IMR-90 (cell line): ENCODE measurements around the gene TBXAS1. TPM values are rescaled to one million over a fixed set of nuclear protein-coding genes. Genes with fewer than 3 reads are reported as not detected.

ENCODE experiments used
- ATAC-seq: fragments of 200-7000 bp; cut with Tn5 transposase; 2 replicates; pipeline ENCODE4 v1.9.1; 2020; ENCODE audit warnings: low read depth, mild to moderate bottlenecking, moderate library complexity
- BruUV-seq: library from RNA; stranded (reverse); fragments of 400-500 nt; replicated peaks from 2 replicates; lab custom pipeline; 2021; lab: Mats Ljungman, UMichigan
- CTCF ChIA-PET: fragments of 300-600 bp; formaldehyde crosslinking; extraction: SDS; loops from one replicate; lab custom pipeline; 2021; ENCODE audit warnings: antibody characterized with exemption; lab: Yijun Ruan, JAX
- POLR2A ChIA-PET: fragments of 300-600 bp; sonication (Branson Sonifier 250); formaldehyde crosslinking; loops from one replicate; lab custom pipeline; 2022; ENCODE audit warnings: antibody characterized with exemption; ENCODE audit not compliant: unreplicated experiment; lab: Charles Lee
- DNase-seq: peaks from one replicate; pipeline ENCODE4 v3.0.0; 2013
- H2AFZ ChIP-seq: replicated peaks from 2 replicates; pipeline ENCODE3; 2013; ENCODE audit warnings: low read length, mild to moderate bottlenecking; ENCODE audit not compliant: poor library complexity
- H2AK5ac ChIP-seq: 2 replicates; pipeline ENCODE4 v1.6.1; 2013; ENCODE audit warnings: low read depth, low read length, inconsistent platforms
- H2AK9ac ChIP-seq: replicated peaks from 2 replicates; pipeline ENCODE3; 2013; ENCODE audit warnings: mild to moderate bottlenecking, low read depth, low read length, moderate library complexity; ENCODE audit not compliant: poor library complexity
- H2BK120ac ChIP-seq: 2 replicates; pipeline ENCODE4 v1.6.1; 2013; ENCODE audit warnings: low read depth, low read length, inconsistent platforms
- H2BK15ac ChIP-seq: 3 replicates; pipeline ENCODE4 v1.6.1; 2013; ENCODE audit warnings: low read depth, low read length, inconsistent platforms
- H2BK20ac ChIP-seq: 2 replicates; pipeline ENCODE4 v1.6.1; 2013; ENCODE audit warnings: low read depth, mild to moderate bottlenecking, inconsistent platforms, low read length, moderate library complexity
- H2BK5ac ChIP-seq: 2 replicates; pipeline ENCODE4 v1.6.1; 2013; ENCODE audit warnings: mild to moderate bottlenecking, low read depth, low read length, inconsistent platforms; ENCODE audit not compliant: poor library complexity, severe bottlenecking
- H3K14ac ChIP-seq: replicated peaks from 2 replicates; pipeline ENCODE4 v1.6.1; 2013; ENCODE audit warnings: low read depth, low read length, inconsistent platforms
- H3K18ac ChIP-seq: 2 replicates; pipeline ENCODE4 v1.6.1; 2013; ENCODE audit warnings: low read depth, low read length, control low read depth
- H3K23ac ChIP-seq: 2 replicates; pipeline ENCODE4 v1.6.1; 2013; ENCODE audit warnings: low read depth, low read length, inconsistent platforms
- H3K27ac ChIP-seq: 2 replicates; pipeline ENCODE4 v1.5.1; 2013; ENCODE audit warnings: mild to moderate bottlenecking, control low read depth, low read length; ENCODE audit not compliant: insufficient read depth
- H3K27me3 ChIP-seq: 2 replicates; pipeline ENCODE4 v1.6.1; 2013; ENCODE audit warnings: low read length; ENCODE audit not compliant: control insufficient read depth, insufficient read depth
- H3K36me3 ChIP-seq: 2 replicates; pipeline ENCODE4 v1.6.1; 2013; ENCODE audit warnings: low read length, mixed read lengths; ENCODE audit not compliant: control insufficient read depth, insufficient read depth
- H3K4ac ChIP-seq: 2 replicates; pipeline ENCODE4 v1.6.1; 2013; ENCODE audit warnings: low read depth, low read length, inconsistent platforms
- H3K4me1 ChIP-seq: 2 replicates; pipeline ENCODE4 v1.6.1; 2013; ENCODE audit warnings: low read length, mixed read lengths; ENCODE audit not compliant: control insufficient read depth, insufficient read depth
- H3K4me2 ChIP-seq: 2 replicates; pipeline ENCODE4 v1.6.1; 2013; ENCODE audit warnings: low read depth, mild to moderate bottlenecking, control low read depth, low read length, moderate library complexity
- H3K4me3 ChIP-seq: 2 replicates; pipeline ENCODE4 v1.5.1; 2013; ENCODE audit warnings: low read depth, mild to moderate bottlenecking, control low read depth, low read length, moderate library complexity; ENCODE audit not compliant: insufficient read depth
- H3K56ac ChIP-seq: 2 replicates; pipeline ENCODE4 v1.6.1; 2013; ENCODE audit warnings: low read length, inconsistent platforms; ENCODE audit not compliant: insufficient read depth; ENCODE audit errors: extremely low read depth
- H3K79me1 ChIP-seq, 2 experiments: 2 replicates each; pipeline ENCODE4 v1.6.1; 2013; ENCODE audit warnings: low read length in 2 of 2, inconsistent platforms in 1 of 2, low read depth in 1 of 2
- H3K9ac ChIP-seq: 2 replicates; pipeline ENCODE4 v1.6.1; 2013; ENCODE audit warnings: low read depth, low read length, control low read depth
- H3K9me1 ChIP-seq: 2 replicates; pipeline ENCODE4 v1.6.1; 2013; ENCODE audit warnings: low read length, inconsistent platforms; ENCODE audit not compliant: insufficient read depth
- H3K9me3 ChIP-seq: 2 replicates; pipeline ENCODE4 v1.6.1; 2013; ENCODE audit warnings: low read length; ENCODE audit not compliant: control insufficient read depth, insufficient read depth
- H4K20me1 ChIP-seq: 2 replicates; pipeline ENCODE4 v1.6.1; 2013; ENCODE audit warnings: low read length, inconsistent platforms; ENCODE audit not compliant: insufficient read depth
- H4K5ac ChIP-seq: 2 replicates; pipeline ENCODE4 v1.6.1; 2013; ENCODE audit warnings: mild to moderate bottlenecking, low read depth, low read length, control low read depth
- H4K8ac ChIP-seq, 2 experiments: 2 replicates each; pipeline ENCODE4 v1.6.1; 2013; ENCODE audit warnings: low read depth in 2 of 2, low read length in 2 of 2, control low read depth in 1 of 2, inconsistent platforms in 1 of 2
- H4K91ac ChIP-seq: 2 replicates; pipeline ENCODE4 v1.6.1; 2013; ENCODE audit warnings: low read depth, low read length, inconsistent platforms; ENCODE audit not compliant: insufficient read depth
- BHLHE40 ChIP-seq: fragments of 150-350 bp; IDR thresholded peaks from 2 replicates; pipeline ENCODE4 v1.6.1; 2016; ENCODE audit warnings: mild to moderate bottlenecking, low read depth, low read length
- CEBPB ChIP-seq: IDR thresholded peaks from 2 replicates; pipeline ENCODE4 v1.6.1; 2012; ENCODE audit warnings: low read depth, low read length, improper control_type of control experiment
- CHD1 ChIP-seq: IDR thresholded peaks from 2 replicates; pipeline ENCODE4 v1.6.1; 2012; ENCODE audit warnings: low read depth, low read length, improper control_type of control experiment
- FOS ChIP-seq: fragments of 150-350 bp; IDR thresholded peaks from 2 replicates; pipeline ENCODE4 v1.6.1; 2016; ENCODE audit warnings: low read depth, low read length
- MAFK ChIP-seq: IDR thresholded peaks from 2 replicates; pipeline ENCODE4 v1.6.1; 2012; ENCODE audit warnings: low read depth, low read length, improper control_type of control experiment
- MAZ ChIP-seq: IDR thresholded peaks from 2 replicates; pipeline ENCODE4 v1.6.1; 2012; ENCODE audit warnings: low read depth, mild to moderate bottlenecking, low read length, improper control_type of control experiment, moderate library complexity, borderline replicate concordance
- MXI1 ChIP-seq: IDR thresholded peaks from 2 replicates; pipeline ENCODE4 v1.6.1; 2012; ENCODE audit warnings: low read depth, mild to moderate bottlenecking, low read length, moderate library complexity, borderline replicate concordance
- NFE2L2 ChIP-seq: fragments of 150-350 bp; IDR thresholded peaks from 2 replicates; pipeline ENCODE4 v1.6.1; 2016; ENCODE audit warnings: low read depth, mild to moderate bottlenecking, low read length
- POLR2A ChIP-seq: IDR thresholded peaks from 2 replicates; pipeline ENCODE4 v1.6.1; 2012; ENCODE audit warnings: mild to moderate bottlenecking, low read depth, low read length
- RAD21 ChIP-seq: IDR thresholded peaks from 2 replicates; pipeline ENCODE4 v1.6.1; 2012; ENCODE audit warnings: low read length, improper control_type of control experiment
- RCOR1 ChIP-seq: IDR thresholded peaks from 2 replicates; pipeline ENCODE4 v1.6.1; 2012; ENCODE audit warnings: mild to moderate bottlenecking, low read length, improper control_type of control experiment; ENCODE audit not compliant: insufficient replicate concordance
- WGBS, 2 experiments: methylation state at CpG; one replicate each; pipeline versions ENCODE4 v1.1.5 to v1.1.7; 2013; ENCODE audit warnings: missing lambda C conversion rate in 2 of 2; ENCODE audit not compliant: insufficient read length in 1 of 2; ENCODE audit errors: extremely low coverage in 2 of 2; 5-methylcytosine and 5-hydroxymethylcytosine counted together
- dilution Hi-C: fragments of 300-500 bp; cut with HindIII; formaldehyde crosslinking; loops from one replicate; pipeline ENCODE4 v1.14.3; 2018; ENCODE audit warnings: low sequenced_read_pairs; ENCODE audit not compliant: unreplicated experiment
- in situ Hi-C: fragments of 300-500 bp; cut with MboI; formaldehyde crosslinking; loops from 3 replicates; pipeline ENCODE4 v1.14.3; 2019; ENCODE audit warnings: low sequenced_read_pairs, inconsistent platforms, mixed read lengths
- intact Hi-C: fragments of 100-400 bp; cut with micrococcal nuclease; formaldehyde crosslinking; loops from 2 replicates; pipeline ENCODE4 v1.10.0; 2022
- polyA plus RNA-seq, 3 experiments: library from polyadenylated mRNA; depleted of rRNA; stranded (reverse); fragments of >200 nt; gene quantifications; 2 replicates each; pipeline ENCODE4 v1.2.3, GENCODE V29; 2012; ENCODE audit warnings: low replicate concordance in 1 of 3
- total RNA-seq: library from RNA; depleted of rRNA; stranded (reverse); fragments of >200 nt; gene quantifications from 2 replicates; pipeline ENCODE4 v1.2.3, GENCODE V29; 2012
- TF ChIP-seq, protein P1 (sequence below): fragments of 150-350 bp; IDR thresholded peaks from 2 replicates; pipeline ENCODE4 v1.6.1; 2016; ENCODE audit warnings: low read depth, mild to moderate bottlenecking, low read length, moderate library complexity, borderline replicate concordance
- TF ChIP-seq, protein P2 (sequence below): fragments of 150-350 bp; IDR thresholded peaks from 2 replicates; pipeline ENCODE4 v1.6.1; 2017; ENCODE audit warnings: mild to moderate bottlenecking, antibody characterized with exemption, low read length, low read depth
- TF ChIP-seq, protein P3 (sequence below): conservative IDR thresholded peaks from 2 replicates; pipeline ENCODE4 v1.5.1; 2012; ENCODE audit warnings: mild to moderate bottlenecking, low read depth, low read length, improper control_type of control experiment

Gene TBXAS1
- total and polyA plus RNA-seq, 2 of the 4 experiments (the other 2 are of a cell fraction) = 5.9 to 10.8 TPM

DNA sequence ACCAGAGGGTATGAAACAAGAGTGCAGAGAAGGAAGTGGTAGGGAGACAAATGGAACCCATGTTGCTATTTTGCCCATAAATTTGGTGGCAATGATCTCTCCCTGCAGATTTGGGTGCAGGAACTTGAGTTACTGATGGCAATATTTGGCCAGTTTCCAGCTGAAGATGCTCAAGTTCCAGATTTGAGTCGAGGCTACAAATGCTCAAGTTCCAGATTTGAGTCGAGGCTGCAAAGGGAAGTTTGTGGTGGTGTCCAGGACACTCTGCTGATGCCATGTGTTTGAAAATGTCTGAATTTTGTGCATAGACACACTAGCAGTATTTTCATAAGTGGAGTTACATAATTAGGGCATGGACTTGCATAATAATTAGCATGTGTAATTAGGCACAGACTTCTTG is 40.8 kb downstream of the TBXAS1 start:
- H3K56ac ChIP-seq = no peak overlapping the region
- dilution Hi-C loops = no loop called here
- CTCF ChIA-PET = no interaction called here

More for the DNA sequence above, 40.8 kb downstream of the TBXAS1 start:
- no peak overlapping the region; the same call in 1 of the 2 replicates for H3K18ac ChIP-seq
- no TSS peak for BruUV-seq
- H3K4me1 ChIP-seq = peaks cover 13% of the 10 kb centered on the region
- ATAC-seq (no peak), DNase-seq (no peak)
- no peak overlapping the region for H2AK9ac ChIP-seq
- no peaks in the 10 kb centered on the region for H4K20me1 ChIP-seq
- no peak overlapping the region for H3K9ac ChIP-seq
- peaks cover 0 to 3% of the 10 kb centered on the region in 2 experiments; a peak in 1 of 4 replicates for H3K79me1 ChIP-seq
- no peak overlapping the region for H3K4me3 ChIP-seq
- no peak overlapping the region for H2BK5ac ChIP-seq
- H2BK20ac ChIP-seq = no peak overlapping the region
- in situ Hi-C loops (no loop called here), intact Hi-C loops (loop anchor here (5.0 kb wide), 1 partner anchor 93 kb away; the partner anchor contains the start of gene HIPK2)
- peak overlapping the region; percentile 63; the same call in 1 of the 2 replicates for H4K5ac ChIP-seq
- H3K9me3 ChIP-seq = peaks cover 3% of the 10 kb centered on the region
- H3K23ac ChIP-seq = no peak overlapping the region
- no peak overlapping the region for H4K91ac ChIP-seq
- H2BK120ac ChIP-seq = peak overlapping the region; percentile 33; the same call in 1 of the 2 replicates
- no peak overlapping the region for H2AFZ ChIP-seq
- H3K36me3 ChIP-seq = peaks cover 5% of the 10 kb centered on the region
- 0 out of 2 replicates have a peak overlapping the region, but pooled peaks have one; percentile 11 for H3K14ac ChIP-seq
- H2AK5ac ChIP-seq = no peak overlapping the region
- H4K8ac ChIP-seq = no peak overlapping the region
- no peak for TF ChIP-seq MAZ
- no peak for TF ChIP-seq FOS
- TF ChIP-seq, protein P1, sequence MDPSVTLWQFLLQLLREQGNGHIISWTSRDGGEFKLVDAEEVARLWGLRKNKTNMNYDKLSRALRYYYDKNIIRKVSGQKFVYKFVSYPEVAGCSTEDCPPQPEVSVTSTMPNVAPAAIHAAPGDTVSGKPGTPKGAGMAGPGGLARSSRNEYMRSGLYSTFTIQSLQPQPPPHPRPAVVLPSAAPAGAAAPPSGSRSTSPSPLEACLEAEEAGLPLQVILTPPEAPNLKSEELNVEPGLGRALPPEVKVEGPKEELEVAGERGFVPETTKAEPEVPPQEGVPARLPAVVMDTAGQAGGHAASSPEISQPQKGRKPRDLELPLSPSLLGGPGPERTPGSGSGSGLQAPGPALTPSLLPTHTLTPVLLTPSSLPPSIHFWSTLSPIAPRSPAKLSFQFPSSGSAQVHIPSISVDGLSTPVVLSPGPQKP = no peak
- TF ChIP-seq NFE2L2 = no peak
- TF ChIP-seq RAD21 = no peak
- no peak for TF ChIP-seq CEBPB
- TF ChIP-seq, protein P2, sequence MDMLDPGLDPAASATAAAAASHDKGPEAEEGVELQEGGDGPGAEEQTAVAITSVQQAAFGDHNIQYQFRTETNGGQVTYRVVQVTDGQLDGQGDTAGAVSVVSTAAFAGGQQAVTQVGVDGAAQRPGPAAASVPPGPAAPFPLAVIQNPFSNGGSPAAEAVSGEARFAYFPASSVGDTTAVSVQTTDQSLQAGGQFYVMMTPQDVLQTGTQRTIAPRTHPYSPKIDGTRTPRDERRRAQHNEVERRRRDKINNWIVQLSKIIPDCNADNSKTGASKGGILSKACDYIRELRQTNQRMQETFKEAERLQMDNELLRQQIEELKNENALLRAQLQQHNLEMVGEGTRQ = no peak
- no peak for TF ChIP-seq CHD1
- no peak for TF ChIP-seq MXI1
- no peak for TF ChIP-seq MAFK
- TF ChIP-seq POLR2A = no peak
- TF ChIP-seq RCOR1 = no peak
- no peak for TF ChIP-seq BHLHE40
- TF ChIP-seq, protein P3, sequence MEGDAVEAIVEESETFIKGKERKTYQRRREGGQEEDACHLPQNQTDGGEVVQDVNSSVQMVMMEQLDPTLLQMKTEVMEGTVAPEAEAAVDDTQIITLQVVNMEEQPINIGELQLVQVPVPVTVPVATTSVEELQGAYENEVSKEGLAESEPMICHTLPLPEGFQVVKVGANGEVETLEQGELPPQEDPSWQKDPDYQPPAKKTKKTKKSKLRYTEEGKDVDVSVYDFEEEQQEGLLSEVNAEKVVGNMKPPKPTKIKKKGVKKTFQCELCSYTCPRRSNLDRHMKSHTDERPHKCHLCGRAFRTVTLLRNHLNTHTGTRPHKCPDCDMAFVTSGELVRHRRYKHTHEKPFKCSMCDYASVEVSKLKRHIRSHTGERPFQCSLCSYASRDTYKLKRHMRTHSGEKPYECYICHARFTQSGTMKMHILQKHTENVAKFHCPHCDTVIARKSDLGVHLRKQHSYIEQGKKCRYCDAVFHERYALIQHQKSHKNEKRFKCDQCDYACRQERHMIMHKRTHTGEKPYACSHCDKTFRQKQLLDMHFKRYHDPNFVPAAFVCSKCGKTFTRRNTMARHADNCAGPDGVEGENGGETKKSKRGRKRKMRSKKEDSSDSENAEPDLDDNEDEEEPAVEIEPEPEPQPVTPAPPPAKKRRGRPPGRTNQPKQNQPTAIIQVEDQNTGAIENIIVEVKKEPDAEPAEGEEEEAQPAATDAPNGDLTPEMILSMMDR = no peak
- H3K9me1 ChIP-seq = peaks cover 4% of the 10 kb centered on the region; the same call in 1 of the 2 replicates
- POLR2A ChIA-PET = no interaction called here
- no peak overlapping the region for H3K4me2 ChIP-seq
- no peak overlapping the region for H2BK15ac ChIP-seq
- no peak overlapping the region for H3K4ac ChIP-seq
- no peak overlapping the region for H3K27ac ChIP-seq
- H3K27me3 ChIP-seq = no peaks in the 10 kb centered on the region
- WGBS, 2 experiments = 83% methylated on average over 2 of the region's 2 CpGs; no CpG with 5 or more reads in 1 of the 2 experiments
